Epithelial cell of proximal tubule (primary cell): ENCODE results near the gene ANKRD18A. TPM values are rescaled to one million over a fixed set of nuclear protein-coding genes. Genes with fewer than 3 reads are reported as not detected.

ENCODE experiments used
- DNase-seq: peaks from one replicate; pipeline ENCODE4 v3.0.0-alpha.2; 2011; ENCODE audit warnings: low read depth
- H3K4me3 ChIP-seq: 2 replicates; pipeline ENCODE4 v1.5.1; 2011; ENCODE audit warnings: low read depth, mild to moderate bottlenecking, low read length
- CTCF ChIP-seq: conservative IDR thresholded peaks from 2 replicates; pipeline ENCODE4 v1.5.1; 2012; ENCODE audit warnings: low read depth, mild to moderate bottlenecking, low read length
- total RNA-seq: library from RNA; depleted of rRNA; stranded (reverse); fragments of >200 nt; gene quantifications from 2 replicates; pipeline ENCODE4 v1.2.3, GENCODE V29; 2015

ANKRD18A gene
- total RNA-seq, 1 donor from 2014 or later: 3.1 TPM

- DNase-seq: no peak
- H3K4me3 ChIP-seq: no peak overlapping the region
- TF ChIP-seq CTCF: no peak
Measured at GRCh38 chr9:38526591-38526990, 93.8 kb downstream of the ANKRD18A start.

- no peak for TF ChIP-seq CTCF
- no peak overlapping the region for H3K4me3 ChIP-seq
- no peak for DNase-seq
Measured at GRCh38 chr9:38523121-38523520, 97.3 kb downstream of the ANKRD18A start.

- no peak for DNase-seq
- no peak overlapping the region for H3K4me3 ChIP-seq
- TF ChIP-seq CTCF: no peak
Measured at GRCh38 chr9:38521762-38522161, 98.6 kb downstream of the ANKRD18A start.

Other genes with a start within 250 kb of the ANKRD18A start
- 47.5 and 79.3 TPM in 2 replicates for gene ALDH1B1, start 227.9 kb downstream of the ANKRD18A start, total RNA-seq
- 4.3 and 8.8 TPM in 2 replicates for gene IGFBPL1, start 196.1 kb downstream of the ANKRD18A start, total RNA-seq
- not detected in 2 replicates for gene FAM240B, start 99.5 kb upstream of the ANKRD18A start, total RNA-seq